Activated CD8-positive, alpha-beta memory T cell treated with anti-CD3 and anti-CD28 coated beads, Interleukin-2, amount 50 U/mL, for 24 hours (primary cell): Measurements from ENCODE around the gene BEAN1.

Source experiments
- DNase-seq: peaks from one replicate; pipeline ENCODE4 v3.0.0-alpha.2; 2020; ENCODE audit errors: extremely low read depth

Gene BEAN1

GRCh38 chr16:66419527-66419926 lies 7.6 kb upstream of the BEAN1 start:
- no peak for DNase-seq

- DNase-seq, result no peak
These were observed 6.7 kb upstream of the BEAN1 start for GRCh38 chr16:66420396-66420795.

- DNase-seq, result no peak
These were observed 5.2 kb upstream of the BEAN1 start for GRCh38 chr16:66421891-66422290.

GRCh38 chr16:66422366-66422765 lies 4.7 kb upstream of the BEAN1 start:
- no peak for DNase-seq

GRCh38 chr16:66423177-66423576 lies 3.9 kb upstream of the BEAN1 start:
- DNase-seq, result no peak

- no peak for DNase-seq
These were observed 1.4 kb upstream of the BEAN1 start for GRCh38 chr16:66425651-66426050.

- no peak for DNase-seq
These were observed 721 bp upstream of the BEAN1 start for GRCh38 chr16:66426112-66427035.

GRCh38 chr16:66427871-66428681 lies 981 bp downstream of the BEAN1 start:
- no peak for DNase-seq

GRCh38 chr16:66428682-66429251 lies 1.7 kb downstream of the BEAN1 start:
- DNase-seq, result no peak

GRCh38 chr16:66429290-66429962 lies 2.3 kb downstream of the BEAN1 start:
- DNase-seq, result no peak

- no peak for DNase-seq
These were observed 3.1 kb downstream of the BEAN1 start for GRCh38 chr16:66430214-66430613.

GRCh38 chr16:66431760-66432159 lies 4.7 kb downstream of the BEAN1 start:
- no peak for DNase-seq

GRCh38 chr16:66432429-66432828 lies 5.3 kb downstream of the BEAN1 start:
- DNase-seq, result no peak

GRCh38 chr16:66434619-66435430 lies 7.7 kb downstream of the BEAN1 start:
- DNase-seq, result no peak

- DNase-seq, result no peak
These were observed 8.8 kb downstream of the BEAN1 start for GRCh38 chr16:66435896-66436295.

- DNase-seq, result no peak
These were observed 10.4 kb downstream of the BEAN1 start for GRCh38 chr16:66437391-66437945.

- no peak for DNase-seq
These were observed 11.4 kb downstream of the BEAN1 start for GRCh38 chr16:66438536-66438935.

- DNase-seq, result no peak
These were observed 12.1 kb downstream of the BEAN1 start for GRCh38 chr16:66439051-66439730.

GRCh38 chr16:66440271-66440802 lies 13.2 kb downstream of the BEAN1 start:
- no peak for DNase-seq

- DNase-seq, result no peak
These were observed 13.9 kb downstream of the BEAN1 start for GRCh38 chr16:66440970-66441369.
